SIG-M5 treated with dmso at 0.1 percent for 504 hours (cell line): ENCODE data around the gene DNAJB9.
A peak's percentile ranks its signal among the peaks of the same experiment; 100 is the strongest.
"Not testable (repeated sequence)": the region's sequence is repeated elsewhere in the genome, so short reads cannot be mapped to it uniquely, and the experiment has no call there.

Experiments used
- DNase-seq: peaks from one replicate; lab custom pipeline; 2025; ENCODE audit not compliant: unreplicated experiment; lab: John Stamatoyannopoulos, UW

The DNAJB9 gene

GRCh38 chr7:108569381-108570145 is at the start of gene DNAJB9, which contains the start of gene THAP5:
Gene DNAJB9, plus strand, starts transcription at chr7:108569874. Its CDS starts 1,853 bp downstream, at chr7:108571727.
Gene THAP5, minus strand, starts transcription at chr7:108569706. Its CDS starts 137 bp downstream, at chr7:108569569.
- DNase-seq: peak; percentile 98

DNA sequence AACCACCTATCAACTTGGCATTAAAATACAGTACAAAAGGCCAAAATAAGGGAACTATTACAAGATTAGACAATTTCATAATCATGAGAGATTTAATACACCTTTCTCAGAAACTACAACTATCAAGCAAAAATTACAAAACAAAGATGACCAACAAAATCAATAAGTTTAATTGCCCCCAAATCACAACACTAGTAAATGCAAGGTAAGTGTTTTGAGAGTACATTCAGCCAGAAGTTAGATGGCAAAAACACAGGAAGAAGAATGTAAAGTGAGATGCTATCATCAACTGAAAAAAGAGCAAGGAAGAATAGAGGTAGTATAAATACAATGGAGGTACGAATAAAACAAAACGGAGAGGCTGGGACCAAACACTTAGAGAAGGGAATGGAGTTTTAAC is 46.9 kb upstream of the DNAJB9 start:
- DNase-seq: no peak

DNA sequence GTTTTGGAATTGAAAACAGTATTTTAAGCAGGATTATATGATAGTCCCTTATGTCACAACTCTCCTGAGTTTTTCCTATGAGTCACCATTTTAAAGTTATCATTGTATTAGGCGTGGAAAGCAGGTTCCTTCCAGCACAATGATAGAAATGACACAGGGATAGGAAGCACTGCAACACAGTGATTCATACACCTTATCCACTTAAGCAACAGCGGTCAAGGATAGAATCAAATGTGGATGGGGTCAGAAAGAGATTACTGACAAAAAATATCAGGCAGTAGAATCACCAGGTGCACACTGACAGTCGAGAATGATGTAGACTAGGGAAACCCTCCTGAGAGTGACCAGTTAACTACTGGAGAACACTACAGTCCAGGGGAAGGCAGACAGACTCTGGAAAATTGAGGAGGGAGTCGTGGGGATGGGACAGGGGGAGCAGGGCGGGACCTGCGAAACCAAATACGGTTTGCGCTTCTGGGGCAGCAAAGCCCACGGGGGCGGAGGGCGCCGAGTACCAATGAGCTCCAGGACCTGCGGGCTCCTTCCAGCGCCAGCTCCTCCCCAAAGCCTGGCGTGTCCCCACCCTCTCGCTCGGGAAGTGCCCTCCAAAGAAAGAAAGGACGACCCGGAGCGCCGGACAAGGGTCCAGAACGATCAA is 44.2 kb upstream of the DNAJB9 start:
- peak; percentile 36 for DNase-seq

GRCh38 chr7:108525985-108526767 is 43.5 kb upstream of the DNAJB9 start, which contains the start of gene PNPLA8:
Gene PNPLA8, minus strand, starts transcription at chr7:108526135. Its CDS starts 10,644 bp downstream, at chr7:108515491.
- DNase-seq: peak; percentile 99

DNA sequence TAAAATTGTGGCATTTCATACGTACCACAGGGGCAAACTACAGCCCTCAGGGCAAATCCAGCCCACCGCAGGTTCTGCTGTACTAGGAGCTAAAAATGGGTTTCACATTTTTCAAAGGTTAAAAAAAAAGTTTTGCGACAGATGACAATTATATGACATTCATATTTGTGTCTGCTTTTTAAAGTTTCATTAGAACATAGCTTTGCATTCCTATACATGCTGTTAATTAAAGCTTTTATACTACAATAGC is 43.0 kb upstream of the DNAJB9 start:
- no peak for DNase-seq

DNA sequence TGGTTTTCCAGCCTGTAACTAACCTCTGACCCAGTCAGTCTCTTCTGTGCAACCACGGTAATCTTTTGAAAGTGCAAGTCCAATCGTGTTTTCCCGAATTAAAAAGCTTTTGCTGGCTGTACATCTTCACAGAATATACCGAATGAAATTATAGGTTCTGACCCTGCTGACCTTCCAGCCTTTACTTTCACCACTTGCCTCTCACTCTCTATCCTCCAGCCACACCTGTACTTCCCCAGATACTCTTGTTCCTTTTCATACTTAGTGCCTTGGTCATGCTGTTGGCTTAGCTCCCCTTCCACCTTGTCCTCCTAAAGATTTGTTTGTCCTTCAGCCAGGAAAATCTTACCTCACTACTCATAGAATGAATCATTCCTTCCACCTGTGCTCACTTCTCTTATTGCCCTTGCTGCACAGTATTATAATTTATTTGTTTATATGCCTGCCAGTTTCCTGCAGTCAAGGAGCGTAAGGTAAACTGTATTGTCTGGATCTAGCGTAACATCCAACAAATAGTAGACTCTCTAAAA is 41.4 kb upstream of the DNAJB9 start:
- DNase-seq: no peak

DNA sequence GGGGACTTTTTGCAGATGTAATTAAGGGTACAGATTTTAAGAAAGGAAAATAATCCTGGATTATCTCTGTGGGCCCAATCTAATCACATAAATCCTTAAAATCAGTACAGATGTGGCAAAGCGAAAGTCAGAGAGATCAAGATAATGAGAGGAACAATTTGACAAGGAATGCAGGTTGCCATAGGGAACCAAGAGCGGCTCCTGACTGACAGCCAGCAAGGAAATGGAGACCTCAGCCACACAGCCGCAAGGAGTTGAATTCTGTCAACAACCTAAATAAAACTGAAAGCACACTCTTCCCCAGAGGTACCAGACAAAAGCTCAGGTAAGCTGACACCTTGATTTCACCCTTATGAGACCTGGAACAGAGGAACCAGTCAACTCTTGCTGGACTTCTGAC is 40.3 kb upstream of the DNAJB9 start:
- DNase-seq: no peak

DNA sequence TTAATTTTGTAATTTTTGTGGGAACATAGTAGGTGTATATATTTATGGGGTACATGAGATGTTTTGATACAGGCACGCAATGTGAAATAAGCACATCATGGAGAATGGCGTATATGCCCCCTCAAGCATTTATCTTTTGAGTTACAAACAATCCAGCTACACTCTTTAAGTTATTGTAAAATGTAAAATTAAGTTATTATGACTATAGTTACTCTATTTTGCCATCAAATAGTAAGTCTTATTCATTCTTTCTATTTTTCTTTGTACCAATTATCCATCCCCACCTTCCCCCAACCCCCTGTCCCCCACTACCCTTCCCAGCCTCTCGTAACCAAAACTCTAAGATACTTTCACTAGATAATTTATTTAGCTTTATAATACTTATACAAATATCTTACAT is 36.0 kb upstream of the DNAJB9 start:
- no peak for DNase-seq

DNA sequence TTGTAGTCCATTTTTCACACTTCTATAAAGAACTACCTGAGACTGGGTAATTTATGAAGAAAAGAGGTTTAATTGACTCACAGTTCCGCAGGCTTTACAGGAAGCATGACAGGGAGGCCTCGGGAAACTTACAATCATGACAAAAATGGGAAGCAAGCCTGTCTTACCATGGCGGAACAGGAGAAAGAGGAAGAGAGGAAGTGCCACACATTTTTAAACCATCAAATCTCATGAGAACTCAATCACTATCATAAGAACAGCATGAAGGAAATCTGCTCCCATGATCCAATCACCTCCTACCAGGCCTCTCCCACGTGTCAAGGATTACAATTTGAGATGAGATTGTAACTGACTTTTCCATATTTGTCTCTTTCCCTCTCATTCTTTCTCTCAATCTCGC is 34.4 kb upstream of the DNAJB9 start:
- no peak for DNase-seq

- no peak for DNase-seq
Observed at GRCh38 chr7:108535744-108536143, 33.9 kb upstream of the DNAJB9 start.

GRCh38 chr7:108537229-108537628 is 32.4 kb upstream of the DNAJB9 start:
- DNase-seq: no peak

DNA sequence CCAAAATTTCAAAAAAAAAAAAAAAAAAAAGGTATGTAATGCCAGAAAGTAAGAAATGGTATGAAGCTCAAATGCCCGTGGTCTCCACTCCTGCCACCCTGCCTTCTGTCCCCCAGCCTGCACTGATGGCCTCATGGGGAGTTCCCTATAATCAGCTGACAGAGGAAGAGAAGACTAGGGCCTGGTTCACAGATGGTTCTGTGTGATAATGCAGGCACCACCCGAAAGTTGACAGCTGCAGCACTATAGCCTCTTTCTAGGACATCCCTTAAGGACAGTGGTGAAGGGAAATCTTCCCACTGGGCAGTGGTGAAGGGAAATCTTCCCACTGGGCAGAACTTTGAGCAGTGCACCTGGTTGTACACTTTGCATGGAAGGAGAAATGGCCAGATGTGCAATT is 31.4 kb upstream of the DNAJB9 start:
- not testable (repeated sequence) for DNase-seq

DNA sequence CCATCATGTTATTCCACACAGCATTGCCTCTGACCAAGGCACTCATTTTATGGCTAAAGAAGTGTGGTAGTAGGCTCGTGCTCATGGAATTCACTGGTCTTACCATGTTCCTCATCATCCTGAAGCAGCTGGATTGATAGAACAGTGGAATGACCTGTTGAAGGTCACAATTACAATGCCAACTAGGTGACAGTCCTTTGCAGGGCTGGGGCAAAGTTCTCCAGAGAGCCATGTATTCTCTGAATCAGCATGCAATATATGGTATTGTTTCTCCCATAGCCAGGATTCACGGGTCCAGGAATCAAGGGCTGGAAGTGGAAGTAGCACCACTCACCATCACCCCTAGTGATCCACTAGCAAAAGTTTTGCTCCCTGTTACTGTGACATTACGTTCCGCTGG is 31.0 kb upstream of the DNAJB9 start:
- not testable (repeated sequence) for DNase-seq

GRCh38 chr7:108541478-108541877 is 28.2 kb upstream of the DNAJB9 start:
- no peak for DNase-seq

DNA sequence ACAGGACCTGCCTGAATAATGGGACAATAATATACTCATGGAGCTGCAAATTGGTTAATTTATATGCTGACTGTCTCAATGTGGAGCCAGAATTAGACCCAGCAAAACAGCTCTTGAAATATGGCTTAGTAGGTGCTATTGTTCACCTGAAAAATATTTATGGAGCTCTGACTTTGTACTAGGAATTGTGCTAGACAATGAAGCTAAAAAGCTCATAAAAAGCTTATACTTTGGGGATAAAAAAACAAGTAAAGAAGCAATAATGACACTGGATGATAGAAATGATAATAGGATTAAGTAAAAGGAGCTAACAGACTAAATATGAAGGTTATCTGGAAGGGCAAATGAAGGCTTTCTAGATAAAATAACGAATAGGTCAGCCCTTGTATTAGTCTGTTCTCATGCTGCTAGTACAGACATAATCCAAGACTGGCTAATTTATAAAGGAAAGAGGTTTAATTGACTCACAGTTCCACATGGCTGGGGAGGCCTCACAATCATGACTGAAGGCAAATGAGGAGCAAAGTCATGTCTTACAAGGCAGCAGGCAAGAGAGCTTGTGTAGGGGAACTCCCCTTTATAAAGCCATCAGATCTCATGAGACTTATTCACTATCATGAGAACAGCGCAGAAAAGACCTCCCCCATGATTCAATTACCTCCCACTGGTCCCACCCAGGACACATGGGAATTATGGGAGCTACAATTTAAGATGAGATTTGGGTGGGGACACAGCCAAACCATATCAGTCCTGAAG is 21.4 kb upstream of the DNAJB9 start:
- not testable (repeated sequence) for DNase-seq

GRCh38 chr7:108556665-108557064 is 13.0 kb upstream of the DNAJB9 start:
- not testable (repeated sequence) for DNase-seq

DNA sequence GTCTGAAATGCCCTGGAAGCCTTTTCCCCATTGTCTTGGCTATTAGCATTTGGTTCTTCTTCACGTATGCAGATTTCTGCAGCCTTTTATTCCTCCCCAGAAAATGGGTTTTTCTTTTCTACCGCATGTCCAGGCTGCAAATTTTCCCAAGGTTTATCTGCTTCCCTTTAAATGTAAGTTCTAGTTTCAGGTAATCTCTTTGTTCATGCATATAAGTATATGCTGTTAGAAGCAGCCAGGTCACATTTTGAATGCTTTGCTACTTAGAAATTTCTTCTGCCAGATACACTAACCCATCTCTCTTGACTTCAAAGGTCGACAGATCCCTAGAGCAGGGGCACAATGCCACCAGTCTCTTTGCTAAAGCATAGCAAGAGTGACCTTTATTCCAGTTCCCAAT is 12.5 kb upstream of the DNAJB9 start:
- DNase-seq: no peak

DNA sequence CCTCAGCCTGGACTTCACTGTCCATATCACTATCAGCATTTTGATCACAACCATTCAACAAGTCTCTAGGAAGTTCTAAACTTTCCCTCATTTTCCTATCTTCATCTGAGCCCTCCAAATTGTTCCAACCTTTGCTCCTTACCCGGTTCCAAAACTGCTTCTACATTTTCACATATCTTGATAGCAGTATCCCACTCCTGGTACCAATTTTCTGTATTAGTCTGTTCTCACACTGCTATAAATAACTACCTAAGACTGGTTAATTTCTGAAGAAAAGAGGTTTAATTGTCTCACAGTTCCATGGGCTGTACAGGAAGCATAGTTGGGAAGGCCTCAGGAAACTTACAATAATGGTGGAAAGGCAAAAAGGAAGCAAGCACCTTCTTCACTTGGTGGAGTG is 12.1 kb upstream of the DNAJB9 start:
- no peak for DNase-seq

GRCh38 chr7:108559253-108559652 is 10.4 kb upstream of the DNAJB9 start:
- no peak for DNase-seq

GRCh38 chr7:108561047-108561619 is 8.5 kb upstream of the DNAJB9 start:
- DNase-seq: no peak

- no peak for DNase-seq
Observed at GRCh38 chr7:108565987-108566386, 3.7 kb upstream of the DNAJB9 start.
